Heart left ventricle (tissue), 13 donors: ENCODE results near the gene OLIG1.

Source experiments
- CTCF ChIP-seq, 12 donors: fragments of 200-600 bp; sonication (generic) in 4 of 12; IDR thresholded peaks; one replicate each; pipeline versions ENCODE4 v1.5.0 to v1.8.0; 2018 to 2022; ENCODE audit warnings: antibody characterized with exemption in 12 of 12, mild to moderate bottlenecking in 5 of 12
- POLR2A ChIP-seq, 2 donors: fragments of 450-650 bp; IDR thresholded peaks; one replicate each; pipeline ENCODE4 v1.6.1; 2017; ENCODE audit warnings: antibody characterized with exemption in 2 of 2, mild to moderate bottlenecking in 2 of 2, moderate library complexity in 2 of 2
- donor health status: ischemic (EF 13 %, LVEDD 7.1; RV severe dilation, severe dysfunction).
- donor health status: DM: no; HTN: yes; CAD: no.
- donor health status: DM: no; HTN: no; CAD: no.
- donor health status: ischemic (EF 25% LVEDD 6.9; RV normal size, moderate dysfunction).
- donor health status: ischemic (EF 25% LVEDD 5.7; RV mildly dilated, moderate dysfunction).
- donor health status: ischemic (EF 35%, LVEDD 5.7; RV mildly dilated, moderate dysfunction).
- donor health status: nonischemic (EF 11% LVEDD 7.7; RV severe dilation, severe dysfunction).
- donor health status: DM: yes; HTN: yes; CAD: no.
- donor health status: PGD.
- donor health status: ischemic (EF 29% LVEDD 5.4; RV normal size, mild dysfunction).
- donor health status: nonischemic (EF 23%, LVEDD 6.1; RV moderate dilation, normal function).

- no peak for TF ChIP-seq CTCF (IDR thresholded peaks at IDR 0.05)
- no peak for TF ChIP-seq POLR2A (IDR thresholded peaks at IDR 0.05)
Observed at GRCh38 chr21:33029975-33030461, 39.9 kb upstream of the OLIG1 start.
